AML-193 (cell line): ENCODE data around the gene RMND5B.
A peak's percentile ranks its signal among the peaks of the same experiment; 100 is the strongest.
"Not testable (repeated sequence)": the region's sequence is repeated elsewhere in the genome, so short reads cannot be mapped to it uniquely, and the experiment has no call there.

Experiments
- DNase-seq, 2 experiments: peaks; one replicate each; lab custom pipeline; 2025; lab: John Stamatoyannopoulos, UW

The RMND5B gene

DNA sequence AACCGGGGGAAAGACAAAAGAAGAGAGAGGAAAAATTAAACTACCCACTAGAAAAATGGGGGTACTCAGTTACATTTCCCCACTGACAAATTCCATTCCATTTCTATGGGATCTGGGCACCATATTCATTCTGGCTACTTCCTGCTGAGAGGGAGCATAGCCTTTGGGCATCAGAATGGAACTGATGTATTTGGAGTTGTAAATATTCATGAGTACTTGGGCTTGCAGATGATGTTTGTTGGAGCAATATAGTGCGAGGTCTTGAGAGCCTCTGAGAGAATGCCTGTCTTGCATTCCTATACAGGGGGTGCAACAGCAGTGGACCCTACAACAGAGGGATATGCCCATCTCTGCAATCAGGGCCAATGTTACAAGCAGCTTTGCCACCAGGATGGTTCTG lies 39.6 kb downstream of the RMND5B start:
- DNase-seq, result no peak

DNA sequence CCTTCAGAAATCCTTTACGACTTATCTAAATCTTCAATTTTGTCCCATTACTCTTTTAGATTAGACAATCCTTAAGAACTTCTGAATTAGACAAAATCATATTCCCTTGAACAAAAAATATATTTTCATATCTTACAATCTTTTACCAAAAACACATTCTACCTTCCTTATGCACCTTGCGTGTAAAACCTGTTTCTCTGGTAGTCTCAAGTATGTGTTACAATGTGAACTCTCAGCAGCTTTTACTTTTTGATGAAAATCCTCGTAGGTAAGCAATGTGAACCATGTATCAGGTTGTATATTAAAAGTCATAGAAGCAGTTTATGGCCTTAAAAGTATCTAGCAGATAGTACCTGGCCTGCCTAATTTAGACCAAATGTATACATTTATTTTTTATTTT lies 43.6 kb downstream of the RMND5B start:
- no peak for DNase-seq

DNA sequence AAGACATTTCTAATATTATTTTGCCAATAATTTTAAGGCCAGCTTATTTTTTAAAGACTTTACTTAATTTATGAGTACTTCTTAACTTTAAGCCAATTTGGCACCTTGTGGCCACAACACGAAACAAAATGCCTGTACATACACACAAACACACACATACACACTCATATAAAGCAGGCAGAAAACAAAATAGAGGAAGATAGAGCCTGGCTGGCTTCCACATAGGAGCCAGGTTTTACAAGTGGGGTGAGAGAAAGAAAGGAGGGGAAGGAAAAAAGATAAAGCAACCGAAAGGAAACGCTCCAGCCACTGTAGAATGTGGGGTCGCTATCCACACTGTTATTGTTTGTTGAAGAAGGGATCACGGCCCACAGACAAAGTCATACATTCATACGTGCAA lies 46.0 kb downstream of the RMND5B start:
- DNase-seq, result no peak

DNA sequence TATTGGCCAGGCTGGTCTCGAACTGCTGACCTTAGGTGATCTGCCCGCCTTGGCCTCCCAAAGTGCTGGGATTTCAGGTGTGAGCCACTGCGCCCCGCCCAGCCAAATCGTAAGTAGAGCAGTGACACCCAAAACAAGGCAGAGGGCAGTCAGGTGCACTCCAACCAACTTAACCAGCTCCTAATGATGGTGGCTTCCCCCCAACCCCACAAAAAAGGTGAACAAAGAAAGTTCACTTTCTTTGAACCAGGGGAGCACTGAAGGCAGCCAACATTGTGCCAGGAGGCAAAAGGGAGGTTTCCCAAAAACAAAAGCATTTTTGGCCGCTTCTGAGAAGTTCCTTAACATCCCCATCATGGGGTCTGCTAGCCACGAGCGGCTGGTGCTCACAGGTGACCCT lies 46.8 kb downstream of the RMND5B start:
- no peak for DNase-seq

DNA sequence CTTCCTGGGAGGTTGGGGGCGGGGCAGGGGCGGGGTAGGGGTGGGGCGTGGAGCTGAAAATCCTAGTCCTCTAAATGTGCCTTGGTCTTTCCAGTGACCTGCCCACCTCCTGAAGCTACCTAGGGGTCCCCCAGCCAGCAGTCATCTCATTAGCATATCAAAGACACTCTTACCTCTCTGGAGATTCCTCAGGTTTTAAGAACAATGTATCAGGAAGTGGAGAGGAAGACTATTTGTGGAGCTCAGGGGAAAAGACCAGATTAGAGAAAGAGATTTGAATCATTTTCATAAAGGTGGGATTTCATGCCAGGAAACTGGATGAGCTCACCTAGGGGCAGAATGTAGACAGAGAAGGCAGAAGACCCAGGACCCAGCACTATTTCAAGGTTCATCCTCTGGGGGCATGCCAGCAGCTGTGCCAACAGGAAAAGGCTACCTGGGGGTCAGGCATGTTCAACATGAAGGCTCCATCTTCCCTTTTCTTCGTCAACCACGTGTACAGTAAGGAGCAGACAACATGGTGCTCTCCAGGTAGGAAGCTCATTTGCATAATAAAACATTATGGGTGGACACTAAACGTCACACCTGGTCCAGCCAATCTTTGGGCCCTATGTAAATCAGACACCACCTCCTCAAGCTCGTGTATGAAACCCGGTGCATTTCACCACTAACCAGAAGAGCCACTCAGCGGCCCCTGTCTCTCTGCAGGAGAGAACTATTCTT lies 49.5 kb downstream of the RMND5B start:
- no peak for DNase-seq

DNA sequence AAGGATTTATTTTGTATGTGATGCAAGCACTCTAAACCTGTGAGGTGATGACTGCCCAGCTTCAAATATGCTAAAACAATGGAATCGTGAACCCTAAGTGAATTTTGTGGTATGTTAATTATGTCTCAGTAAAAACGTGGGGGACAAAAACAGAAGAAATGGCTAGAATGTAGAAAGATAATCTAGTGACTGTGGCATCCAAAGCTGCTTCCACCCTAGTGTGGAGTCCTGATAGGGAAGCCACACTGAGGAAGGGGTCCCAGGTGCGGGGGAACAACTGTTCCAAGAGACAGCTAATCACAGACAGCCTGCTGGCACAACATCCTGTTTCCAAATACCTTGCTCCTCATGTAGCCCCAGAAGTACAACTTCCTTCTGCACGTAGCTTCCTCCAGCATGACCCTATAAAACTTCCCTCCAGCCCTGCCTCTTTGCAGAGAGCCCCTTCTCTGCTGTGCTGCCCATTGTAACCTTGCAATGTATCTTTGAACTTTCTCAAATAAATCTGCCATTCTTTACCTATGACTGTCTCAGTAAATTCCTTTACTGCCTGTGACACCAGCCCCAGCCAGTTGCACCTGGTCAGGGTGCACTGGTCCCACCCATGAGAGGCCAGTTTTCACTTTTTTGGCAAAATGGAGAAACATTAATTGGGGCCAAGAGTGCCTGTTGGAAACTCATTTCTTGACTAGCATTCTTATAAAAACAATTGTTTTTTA lies 51.5 kb downstream of the RMND5B start:
- DNase-seq, result peak; percentile 79 to 83

DNA sequence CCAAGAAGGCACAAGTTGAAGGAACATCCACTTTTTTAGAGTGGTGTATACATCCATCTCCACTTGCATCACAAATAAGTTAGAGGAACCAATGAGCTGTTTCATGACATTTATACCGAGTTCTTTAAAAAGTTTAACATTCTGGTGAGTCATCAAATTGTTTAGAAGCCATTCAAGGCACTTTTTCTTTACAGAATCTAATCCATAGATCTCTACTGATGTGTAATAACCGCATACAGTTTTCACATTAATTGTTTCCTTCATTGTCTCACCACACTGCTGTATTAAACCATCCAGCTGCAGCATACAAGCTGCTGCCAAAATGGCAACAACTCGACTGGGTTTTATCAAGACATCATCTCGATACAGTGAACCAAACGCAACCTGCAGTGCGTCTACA lies 55.6 kb downstream of the RMND5B start:
- DNase-seq, result peak; percentile 13 to 15

DNA sequence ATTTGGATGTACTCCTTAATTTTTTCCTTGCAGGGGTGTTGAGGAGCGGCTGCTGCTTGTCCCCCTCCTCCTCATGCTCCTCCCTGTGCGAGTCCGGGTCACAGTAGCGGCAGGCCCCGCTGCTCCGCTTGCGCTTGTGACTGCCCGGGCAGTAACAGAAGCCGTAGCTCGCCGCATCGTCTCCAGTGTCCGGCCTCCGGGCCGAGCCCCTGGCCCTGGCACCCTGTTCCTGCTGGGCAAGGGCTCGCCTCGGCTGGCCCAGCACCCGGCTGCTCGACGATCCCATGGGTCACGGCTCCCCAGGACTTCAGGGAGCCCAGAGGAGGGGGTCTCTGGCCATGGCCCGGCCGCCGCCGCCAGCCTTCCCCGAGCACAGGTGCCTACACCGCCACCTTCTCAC lies 56.2 kb downstream of the RMND5B start, which contains the start of gene GMCL2:
Gene GMCL2 (minus strand): TSS at position 358 of the 400 bp plus-strand sequence. CDS start 72 bp downstream, at position 286.
- no peak for DNase-seq

DNA sequence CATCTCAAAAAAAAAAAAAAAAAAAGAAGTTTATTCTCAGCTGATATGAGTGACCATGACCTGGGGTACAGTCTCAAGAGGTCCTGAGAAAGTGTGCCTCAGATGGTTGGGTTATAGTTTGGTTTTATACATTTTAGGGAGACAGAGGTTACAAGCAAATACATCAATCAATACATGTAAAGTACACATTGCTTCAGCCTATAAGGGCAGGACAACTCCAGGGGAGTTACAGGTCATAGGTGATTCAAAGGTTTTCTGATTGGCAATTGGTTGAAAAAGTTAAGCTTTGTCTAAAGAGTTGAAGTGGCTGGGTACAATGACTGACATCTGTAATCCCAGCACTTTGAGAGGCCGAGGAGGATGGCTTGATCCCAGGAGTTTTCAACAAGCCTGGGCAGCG lies 58.6 kb downstream of the RMND5B start:
- DNase-seq, result no peak

DNA sequence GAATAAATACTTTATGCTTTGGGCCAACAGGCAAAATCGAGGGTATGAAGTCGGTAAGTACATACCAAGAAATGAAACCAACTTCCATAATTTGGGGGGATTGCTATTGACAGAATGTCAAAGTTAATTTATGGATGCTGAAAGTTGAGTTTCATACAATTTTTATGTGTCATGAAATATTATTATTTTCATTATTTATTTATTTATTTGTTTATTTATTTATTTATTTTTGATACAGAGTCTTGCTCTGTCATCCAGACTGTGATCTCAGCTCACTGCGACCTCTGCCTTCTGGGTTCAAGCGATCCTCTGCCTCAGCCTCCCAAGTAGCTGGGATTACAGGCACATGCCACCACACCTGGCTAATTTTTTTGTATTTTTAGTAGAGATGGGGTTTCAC lies 60.8 kb downstream of the RMND5B start:
- DNase-seq, result no peak

DNA sequence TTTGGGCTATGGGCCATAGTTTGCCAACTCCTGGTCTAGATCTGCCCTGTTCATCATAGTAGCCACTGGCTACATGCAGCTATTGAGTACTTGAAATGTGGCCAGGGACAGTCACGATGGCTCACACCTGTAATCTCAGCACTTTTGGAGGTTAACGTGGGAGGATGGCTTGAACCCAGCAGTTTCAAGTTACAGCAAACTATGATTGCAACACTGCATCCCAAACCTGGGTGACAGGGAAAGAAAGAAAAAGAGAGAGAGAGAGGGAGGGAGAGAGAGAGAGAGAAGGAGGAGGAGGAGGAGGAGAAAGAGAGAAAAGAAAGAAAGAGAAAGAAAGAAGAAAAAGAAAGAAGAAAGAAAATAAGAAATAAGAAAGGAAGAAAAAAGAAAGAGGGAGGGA lies 61.4 kb downstream of the RMND5B start:
- DNase-seq, result no peak

DNA sequence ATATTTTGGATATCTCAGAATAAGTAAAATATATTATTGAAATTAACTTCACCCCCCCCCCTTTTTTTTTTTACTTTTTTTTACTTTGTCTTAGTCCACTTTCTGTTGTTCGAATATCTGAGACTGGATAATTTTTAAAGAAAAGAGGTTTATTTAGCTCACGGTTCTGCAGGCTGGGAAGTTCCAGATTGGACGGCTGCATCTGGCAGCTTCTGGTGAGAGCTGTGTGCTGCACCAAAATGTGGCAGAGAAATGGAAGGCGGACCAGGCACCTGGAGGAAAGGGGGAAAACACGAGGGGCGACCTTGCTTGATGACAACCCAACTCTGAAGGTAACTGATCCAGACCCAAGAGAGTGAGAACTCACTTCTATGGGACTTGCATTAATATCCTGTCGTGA lies 62.0 kb downstream of the RMND5B start:
- DNase-seq, result no peak

DNA sequence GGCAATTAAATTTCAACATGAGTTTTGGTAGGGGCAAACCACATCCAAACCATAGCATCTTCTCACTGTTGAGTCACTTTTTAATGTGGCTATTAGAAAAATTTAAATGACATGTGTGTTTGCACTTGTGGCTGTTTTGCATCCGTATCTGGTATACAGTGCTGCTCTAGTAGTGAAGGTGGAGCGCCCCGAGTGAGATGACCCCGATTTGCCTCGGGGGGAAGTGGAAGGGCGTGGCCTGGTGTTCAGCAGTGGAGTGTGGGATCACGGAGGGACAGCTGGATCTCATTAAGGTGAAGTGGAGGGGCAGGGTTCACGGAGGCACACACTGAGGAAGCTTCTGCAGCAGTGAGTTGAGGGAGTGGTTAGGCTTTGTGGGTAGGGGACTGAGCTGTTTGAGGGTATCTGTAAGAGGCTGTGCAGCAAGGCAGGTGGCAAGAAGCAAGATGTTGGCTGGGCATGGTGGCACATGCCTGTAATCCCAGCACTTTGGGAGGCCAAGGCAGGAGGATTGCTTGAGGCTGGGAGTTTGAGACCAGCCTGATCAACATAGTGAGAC lies 62.5 kb downstream of the RMND5B start:
- DNase-seq, result no peak

DNA sequence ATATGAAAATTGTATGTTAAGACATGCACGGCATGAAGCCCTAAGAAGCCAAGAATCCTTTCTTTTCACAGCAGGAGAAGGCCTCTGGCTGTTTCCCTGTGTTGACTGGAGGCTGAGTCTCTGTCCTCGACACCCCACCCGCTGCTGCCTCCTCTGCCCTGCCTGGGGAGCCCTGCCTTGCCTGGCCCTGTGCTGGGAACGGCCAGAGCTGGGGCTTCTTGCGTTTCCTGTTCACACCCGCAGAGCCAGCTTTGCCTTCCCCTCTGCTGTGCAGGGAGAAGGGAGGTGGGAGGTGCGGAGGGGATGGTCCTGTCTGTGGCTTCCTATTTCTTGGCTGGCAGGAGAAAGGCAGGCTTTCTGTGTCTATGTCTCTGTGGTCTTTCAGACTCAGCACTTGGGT lies 63.2 kb downstream of the RMND5B start:
- peak; percentile 24 to 46 for DNase-seq

DNA sequence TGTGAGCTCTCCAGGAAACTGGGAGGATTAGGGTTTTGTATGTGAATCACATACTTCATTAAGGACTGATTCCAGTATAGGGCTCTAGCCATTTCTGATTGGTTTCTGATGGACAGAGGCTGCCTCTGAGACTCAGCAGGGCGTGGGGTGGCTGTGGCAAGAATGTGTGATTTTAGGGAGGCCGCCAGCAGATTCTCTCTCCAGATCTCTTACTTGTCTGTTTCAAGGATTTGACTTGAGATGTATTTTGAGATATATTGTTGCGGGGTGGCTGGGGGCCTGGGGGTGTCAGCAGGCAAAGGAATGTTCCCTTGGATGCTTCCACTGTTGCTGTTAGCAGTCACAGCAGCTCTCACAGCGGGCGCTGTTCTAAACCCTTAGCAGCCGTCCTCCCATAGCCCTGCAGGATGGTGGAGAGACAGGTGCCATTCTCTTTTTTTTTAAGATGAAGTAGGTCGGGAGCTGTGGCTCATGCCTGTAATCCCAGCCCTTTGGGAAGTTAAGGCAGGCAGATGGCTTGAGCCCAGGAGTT lies 65.5 kb downstream of the RMND5B start:
- no peak for DNase-seq

DNA sequence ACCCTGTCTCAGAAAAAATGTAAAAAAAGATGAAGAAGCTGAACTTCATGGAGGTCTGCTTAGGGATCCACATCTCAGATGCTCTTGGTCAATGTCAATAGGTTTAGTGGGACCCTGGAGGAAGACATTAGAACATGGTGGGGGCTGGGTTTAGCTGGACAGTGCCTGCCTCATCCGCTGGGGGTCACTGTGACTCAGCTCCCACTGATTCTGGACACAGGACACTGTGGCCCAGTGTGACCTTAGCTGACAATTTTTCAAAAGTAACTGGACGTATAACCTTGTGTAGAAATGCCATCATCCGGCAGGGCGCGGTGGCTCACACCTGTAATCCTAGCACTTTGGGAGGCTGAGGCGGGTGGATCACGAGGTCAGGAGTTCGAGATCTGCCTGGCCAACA lies 66.2 kb downstream of the RMND5B start:
- DNase-seq, result peak in 1 of 2 experiments; percentile 20

DNA sequence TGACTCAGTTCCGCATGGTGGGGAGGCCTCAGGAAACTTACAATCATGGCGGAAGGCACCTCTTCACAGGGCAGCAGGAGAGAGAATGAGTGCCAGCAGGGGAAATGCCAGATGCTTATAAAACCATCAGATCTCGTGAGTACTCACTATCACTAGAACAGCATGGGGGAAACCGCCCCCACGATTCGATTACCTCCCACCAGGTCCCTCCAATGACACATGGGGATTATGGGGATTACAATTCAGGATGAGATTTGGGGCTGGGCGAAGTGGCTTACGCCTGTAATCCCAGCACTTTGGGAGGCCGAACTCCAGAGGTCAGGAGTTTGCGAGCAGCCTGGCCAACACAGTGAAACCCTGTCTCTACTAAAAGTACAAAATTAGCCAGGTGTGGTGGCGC lies 67.3 kb downstream of the RMND5B start:
- not testable (repeated sequence) for DNase-seq

DNA sequence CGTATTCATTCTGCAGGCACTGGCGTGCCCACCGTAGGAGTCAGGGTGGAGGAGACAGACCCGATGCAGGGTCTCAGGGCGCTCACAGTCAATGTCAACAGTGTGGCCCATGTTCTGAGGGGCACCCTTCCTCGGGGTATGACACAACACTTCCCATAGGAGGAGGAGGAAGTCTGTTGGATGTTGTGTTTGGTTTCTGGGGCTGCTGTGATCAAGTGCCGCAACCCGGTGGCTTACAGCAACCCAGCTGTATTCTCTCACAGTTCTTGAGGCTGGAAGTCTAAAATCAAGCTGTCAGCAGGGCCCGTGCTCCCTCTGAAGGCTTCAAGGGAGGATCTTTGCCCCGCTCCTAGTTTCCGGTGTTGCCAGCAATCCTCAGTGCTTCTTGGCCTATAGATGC lies 67.9 kb downstream of the RMND5B start:
- no peak for DNase-seq

DNA sequence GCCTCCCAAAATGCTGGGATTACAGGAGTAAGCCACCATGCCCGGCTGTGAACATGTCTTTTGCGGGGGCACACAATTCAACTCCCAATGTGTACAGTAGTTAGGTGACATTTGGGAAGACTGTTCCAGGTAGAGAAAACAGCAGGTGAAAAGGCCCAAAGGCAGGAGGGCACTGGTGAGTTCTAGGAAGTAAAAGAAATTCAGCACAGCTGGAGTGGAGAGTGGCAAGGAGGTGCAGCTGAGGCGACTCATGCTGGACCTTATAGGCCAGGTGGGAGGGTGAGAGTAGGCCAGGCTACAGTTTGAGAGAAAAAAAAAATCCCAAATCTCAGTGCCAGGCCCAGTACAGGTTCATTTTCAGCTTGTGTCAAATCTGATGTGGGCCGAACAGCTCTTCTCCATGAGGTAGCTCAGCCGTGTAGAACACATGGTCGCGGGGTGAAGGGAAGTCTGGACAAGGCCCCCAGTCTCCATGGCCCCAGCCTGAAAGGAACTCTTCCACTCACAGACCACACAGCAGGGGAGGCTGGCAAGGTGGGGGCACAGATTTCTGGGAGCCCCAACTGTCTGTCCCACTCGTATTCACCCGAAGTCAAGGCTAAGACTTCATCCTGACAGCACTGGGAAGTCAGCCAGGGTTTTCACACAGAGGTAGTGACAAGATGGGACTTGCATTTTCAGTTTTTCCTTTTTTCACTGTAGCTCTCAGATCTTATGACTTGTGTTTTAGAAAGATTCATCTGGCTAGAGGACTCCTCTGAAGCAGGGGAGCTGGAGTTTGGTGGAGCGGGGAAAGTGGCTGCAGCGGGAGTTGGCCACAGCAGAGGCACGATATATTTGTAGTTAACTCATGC lies 69.0 kb downstream of the RMND5B start:
- no peak for DNase-seq
